HG03575 (cell line): ENCODE measurements around the gene SIX2.

Experiments used
- ATAC-seq: cut with Tn5 transposase; IDR thresholded peaks from one replicate; pipeline ENCODE4 v1.9.1; 2021; ENCODE audit not compliant: unreplicated experiment, insufficient number of reproducible peaks, low FRiP score; ENCODE audit errors: extremely low read depth

Gene SIX2

DNA sequence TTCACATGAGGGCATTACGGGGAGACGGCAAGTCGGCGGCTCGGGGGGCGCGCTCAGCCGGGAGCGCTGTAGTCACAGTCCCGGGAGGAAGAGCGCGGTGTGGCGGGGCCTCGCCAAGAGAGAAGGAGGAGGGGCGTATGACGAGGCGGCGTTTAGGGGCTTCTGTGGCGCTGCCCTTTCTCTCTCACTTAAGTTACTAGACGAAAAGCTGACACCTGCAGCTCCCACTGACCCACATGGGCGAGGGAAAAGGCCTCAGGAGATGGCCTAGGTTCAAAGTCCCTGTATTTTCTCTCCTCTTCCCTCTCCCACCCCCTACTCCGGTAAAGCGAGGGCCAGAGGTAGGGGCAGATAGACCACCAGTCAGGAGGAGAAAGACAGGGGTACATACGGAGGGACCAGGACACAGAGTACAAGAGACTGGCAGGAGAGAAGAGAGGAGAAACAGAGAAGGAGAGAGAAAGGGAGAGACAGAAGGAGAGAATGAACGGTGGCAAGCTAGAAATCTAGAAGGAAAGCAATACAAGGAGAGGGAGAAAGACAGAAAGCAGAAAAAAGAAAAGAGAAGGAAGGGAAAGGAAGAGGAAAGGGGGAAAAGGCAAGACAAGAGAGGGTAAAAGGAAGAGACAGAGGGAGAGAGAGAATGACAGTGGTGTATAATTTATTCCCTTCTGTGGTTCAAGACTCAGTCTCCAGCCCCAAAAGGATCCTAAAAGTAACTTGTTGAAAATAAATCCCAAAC lies 3.8 kb downstream of the SIX2 start:
- ATAC-seq, result no peak

- ATAC-seq, result no peak
Observed at GRCh38 chr2:45004562-45005191, 4.6 kb downstream of the SIX2 start.

GRCh38 chr2:45003579-45004551 lies 5.4 kb downstream of the SIX2 start:
- no peak for ATAC-seq

DNA sequence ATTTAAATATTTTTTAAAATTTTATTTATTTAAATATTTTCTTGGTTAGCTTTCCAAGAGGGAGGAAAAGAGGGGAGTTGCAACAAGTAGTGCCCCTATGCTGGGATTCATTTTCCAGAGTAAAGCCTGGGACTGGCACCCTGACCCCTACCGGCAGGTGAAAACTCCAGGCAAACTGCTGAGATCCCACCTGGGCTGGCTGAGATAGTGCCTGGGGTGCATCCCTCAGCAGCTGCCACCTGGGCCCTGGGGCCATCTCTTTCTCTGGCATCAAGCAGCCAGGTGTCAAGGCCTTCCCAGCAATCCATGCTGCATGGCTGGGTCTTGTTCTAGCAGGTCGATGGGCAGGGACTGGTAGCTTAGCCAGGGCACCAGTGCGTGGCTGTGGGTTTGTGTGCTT lies 6.6 kb downstream of the SIX2 start:
- no peak for ATAC-seq

GRCh38 chr2:45001869-45002385 lies 7.3 kb downstream of the SIX2 start:
- ATAC-seq, result no peak

DNA sequence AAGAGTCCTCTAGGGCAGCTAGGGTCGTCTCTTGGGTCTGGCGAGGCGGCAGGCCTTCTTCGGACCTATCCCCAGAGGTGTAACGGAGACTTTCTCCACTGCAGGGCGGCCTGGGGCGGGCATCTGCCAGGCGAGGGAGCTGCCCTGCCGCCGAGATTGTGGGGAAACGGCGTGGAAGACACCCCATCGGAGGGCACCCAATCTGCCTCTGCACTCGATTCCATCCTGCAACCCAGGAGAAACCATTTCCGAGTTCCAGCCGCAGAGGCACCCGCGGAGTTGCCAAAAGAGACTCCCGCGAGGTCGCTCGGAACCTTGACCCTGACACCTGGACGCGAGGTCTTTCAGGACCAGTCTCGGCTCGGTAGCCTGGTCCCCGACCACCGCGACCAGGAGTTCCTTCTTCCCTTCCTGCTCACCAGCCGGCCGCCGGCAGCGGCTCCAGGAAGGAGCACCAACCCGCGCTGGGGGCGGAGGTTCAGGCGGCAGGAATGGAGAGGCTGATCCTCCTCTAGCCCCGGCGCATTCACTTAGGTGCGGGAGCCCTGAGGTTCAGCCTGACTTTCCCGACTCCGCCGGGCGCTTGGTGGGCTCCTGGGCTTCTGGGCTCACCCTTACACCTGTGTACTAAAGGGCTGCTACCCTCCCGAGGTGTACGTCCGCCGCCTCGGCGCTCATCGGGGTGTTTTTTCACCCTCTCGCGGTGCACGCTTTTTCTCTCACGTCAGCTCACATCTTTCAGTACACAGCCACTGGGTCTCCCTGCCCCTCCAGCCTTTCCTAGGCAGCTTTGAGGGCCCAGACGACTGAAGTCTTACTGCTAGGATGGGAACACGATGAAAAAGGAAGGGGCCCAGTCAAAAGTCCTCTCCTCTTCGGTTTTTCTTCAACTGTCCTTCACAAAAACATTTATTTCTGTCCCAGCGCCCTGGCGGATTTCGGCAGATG lies 8.1 kb downstream of the SIX2 start:
- no peak for ATAC-seq

DNA sequence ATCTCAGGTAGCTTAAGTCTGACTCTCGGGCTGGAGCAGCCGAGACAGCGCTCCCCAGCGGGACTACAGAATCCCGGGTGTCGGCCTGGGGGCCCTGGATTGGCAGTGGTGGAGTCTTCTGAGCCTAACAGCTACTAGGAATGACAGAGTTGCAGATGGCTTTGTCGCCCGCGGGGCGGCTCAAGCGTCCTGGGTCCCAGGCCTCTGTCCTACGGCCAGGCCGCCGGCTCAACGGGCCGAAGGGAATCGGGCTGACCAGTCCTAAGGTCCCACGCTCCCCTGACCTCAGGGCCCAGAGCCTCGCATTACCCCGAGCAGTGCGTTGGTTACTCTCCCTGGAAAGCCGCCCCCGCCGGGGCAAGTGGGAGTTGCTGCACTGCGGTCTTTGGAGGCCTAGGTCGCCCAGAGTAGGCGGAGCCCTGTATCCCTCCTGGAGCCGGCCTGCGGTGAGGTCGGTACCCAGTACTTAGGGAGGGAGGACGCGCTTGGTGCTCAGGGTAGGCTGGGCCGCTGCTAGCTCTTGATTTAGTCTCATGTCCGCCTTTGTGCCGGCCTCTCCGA lies 8.8 kb downstream of the SIX2 start:
- no peak for ATAC-seq

GRCh38 chr2:44999540-44999939 lies 9.7 kb downstream of the SIX2 start:
- no peak for ATAC-seq

GRCh38 chr2:44997963-44998362 lies 11.3 kb downstream of the SIX2 start:
- ATAC-seq, result no peak

- ATAC-seq, result no peak
Observed at GRCh38 chr2:44996356-44996755, 12.9 kb downstream of the SIX2 start.

DNA sequence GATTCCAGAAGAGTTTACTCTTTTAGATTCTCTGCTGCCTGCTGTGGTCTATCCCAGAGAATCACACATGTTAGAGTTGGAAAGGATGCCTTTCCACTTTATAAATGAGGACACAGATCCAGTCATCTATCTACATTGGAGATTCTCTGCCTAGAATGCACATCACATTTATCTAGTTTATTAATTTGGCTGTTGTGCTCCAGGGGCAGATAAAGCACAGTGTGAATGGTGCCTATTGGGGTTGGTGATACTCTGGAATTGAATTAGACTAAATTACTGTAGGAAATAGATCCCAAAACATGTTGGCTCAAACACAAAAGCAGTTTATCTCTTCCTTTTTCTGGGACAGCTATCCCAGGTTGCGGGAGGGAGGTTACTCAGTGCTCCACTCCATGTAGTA lies 14.9 kb downstream of the SIX2 start:
- no peak for ATAC-seq

GRCh38 chr2:44989176-44989575 lies 20.1 kb downstream of the SIX2 start:
- ATAC-seq, result no peak

DNA sequence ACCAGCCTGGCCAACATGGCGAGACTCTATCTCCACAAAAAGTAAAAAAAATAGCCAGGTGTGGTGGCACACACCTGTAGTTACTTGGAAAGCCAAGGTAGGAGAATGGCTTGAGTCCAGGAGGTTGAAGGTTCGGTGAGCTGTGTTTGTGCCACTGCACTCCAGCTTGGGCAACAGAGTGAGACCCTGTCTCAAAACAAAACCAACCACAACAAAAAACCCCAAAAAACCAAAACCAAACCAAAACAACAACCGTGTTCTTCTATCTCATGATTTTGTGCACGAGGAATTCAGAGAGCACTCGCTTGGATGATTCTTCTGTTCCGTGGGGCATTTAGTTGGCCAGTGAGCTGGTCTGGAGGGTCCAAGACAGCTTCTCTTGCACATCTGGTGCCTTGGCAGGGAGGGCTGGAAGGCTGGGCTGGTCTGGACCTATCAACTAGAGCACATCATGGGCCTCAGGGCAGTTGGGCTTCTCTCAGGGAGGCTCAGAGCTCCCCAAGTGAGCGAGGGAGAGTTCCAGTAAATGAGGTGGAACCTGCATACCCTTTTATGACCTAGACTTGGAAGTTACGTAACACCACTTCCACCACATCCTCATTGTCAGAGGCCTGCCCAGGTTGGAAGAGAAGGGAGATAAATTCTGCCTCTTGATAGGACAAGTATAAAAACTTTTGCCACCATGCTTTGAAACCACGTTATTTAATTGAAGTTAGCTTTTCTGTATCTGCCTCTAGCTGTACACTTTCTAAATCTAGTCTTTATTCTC lies 25.2 kb downstream of the SIX2 start:
- no peak for ATAC-seq

GRCh38 chr2:44981714-44982108 lies 27.5 kb downstream of the SIX2 start:
- no peak for ATAC-seq

- ATAC-seq, result no peak
Observed at GRCh38 chr2:44980751-44981713, 28.2 kb downstream of the SIX2 start.

DNA sequence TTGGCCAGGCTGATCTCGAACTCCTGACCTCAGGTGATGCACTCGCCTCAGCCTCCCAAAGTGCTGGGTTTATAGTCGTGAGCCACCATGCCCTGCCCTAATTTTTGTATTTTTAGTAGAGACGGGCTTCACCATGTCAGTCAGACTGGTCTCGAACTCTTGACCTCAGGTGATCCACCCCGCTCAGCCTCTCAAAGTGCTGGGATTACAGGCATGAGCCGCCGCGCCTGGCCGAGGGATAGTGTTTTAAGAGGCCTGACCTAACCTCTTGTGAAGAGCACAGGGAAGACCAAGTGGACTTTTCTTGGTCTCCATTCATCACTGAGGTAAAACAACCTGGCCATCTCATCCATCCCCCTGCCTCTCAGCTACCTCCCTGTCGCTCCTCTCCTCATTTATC lies 29.7 kb downstream of the SIX2 start:
- ATAC-seq, result no peak
